Type B pancreatic cell (in vitro differentiated cells): ENCODE results near the gene ST3GAL6. TPM values are rescaled to one million over a fixed set of nuclear protein-coding genes. Genes with fewer than 3 reads are reported as not detected.

ENCODE experiments used
- DNase-seq: peaks from one replicate; pipeline ENCODE4 v3.0.0; 2021; ENCODE audit warnings: mixed read lengths; ENCODE audit not compliant: unreplicated experiment; ENCODE audit errors: extremely low spot score
- H3K27ac Mint-ChIP-seq: 2 replicates; pipeline ENCODE4 v1.8.0; 2021; ENCODE audit warnings: mild to moderate bottlenecking, mixed read lengths
- H3K27me3 Mint-ChIP-seq: 2 replicates; pipeline ENCODE4 v1.8.0; 2021; ENCODE audit warnings: mixed read lengths
- H3K36me3 Mint-ChIP-seq: 2 replicates; pipeline ENCODE4 v1.8.0; 2021; ENCODE audit warnings: mixed read lengths
- H3K4me1 Mint-ChIP-seq: one replicate; pipeline ENCODE4 v1.8.0; 2021; ENCODE audit warnings: mixed read lengths; ENCODE audit not compliant: unreplicated experiment
- H3K4me3 Mint-ChIP-seq: 2 replicates; pipeline ENCODE4 v1.8.0; 2021; ENCODE audit warnings: mild to moderate bottlenecking, mixed read lengths
- H3K9me3 Mint-ChIP-seq: 2 replicates; pipeline ENCODE4 v1.8.0; 2021; ENCODE audit warnings: mixed read lengths
- total RNA-seq: library from RNA; stranded (reverse); gene quantifications from 2 replicates; pipeline ENCODE4 v1.2.1, GENCODE V29; 2021; ENCODE audit warnings: low replicate concordance
- TF ChIP-seq, protein P1 (sequence below): fragments of 200-600 bp; sonication (generic); conservative IDR thresholded peaks from 2 replicates; pipeline ENCODE4 v1.5.0; 2021; ENCODE audit warnings: antibody characterized with exemption, mild to moderate bottlenecking

Gene ST3GAL6
- total RNA-seq, 1 donor from 2014 or later = 16.5 TPM

GRCh38 chr3:98798820-98799219 lies 35.7 kb downstream of the ST3GAL6 start:
- H3K4me1 Mint-ChIP-seq = no peaks in the 10 kb centered on the region
- TF ChIP-seq, protein P1, sequence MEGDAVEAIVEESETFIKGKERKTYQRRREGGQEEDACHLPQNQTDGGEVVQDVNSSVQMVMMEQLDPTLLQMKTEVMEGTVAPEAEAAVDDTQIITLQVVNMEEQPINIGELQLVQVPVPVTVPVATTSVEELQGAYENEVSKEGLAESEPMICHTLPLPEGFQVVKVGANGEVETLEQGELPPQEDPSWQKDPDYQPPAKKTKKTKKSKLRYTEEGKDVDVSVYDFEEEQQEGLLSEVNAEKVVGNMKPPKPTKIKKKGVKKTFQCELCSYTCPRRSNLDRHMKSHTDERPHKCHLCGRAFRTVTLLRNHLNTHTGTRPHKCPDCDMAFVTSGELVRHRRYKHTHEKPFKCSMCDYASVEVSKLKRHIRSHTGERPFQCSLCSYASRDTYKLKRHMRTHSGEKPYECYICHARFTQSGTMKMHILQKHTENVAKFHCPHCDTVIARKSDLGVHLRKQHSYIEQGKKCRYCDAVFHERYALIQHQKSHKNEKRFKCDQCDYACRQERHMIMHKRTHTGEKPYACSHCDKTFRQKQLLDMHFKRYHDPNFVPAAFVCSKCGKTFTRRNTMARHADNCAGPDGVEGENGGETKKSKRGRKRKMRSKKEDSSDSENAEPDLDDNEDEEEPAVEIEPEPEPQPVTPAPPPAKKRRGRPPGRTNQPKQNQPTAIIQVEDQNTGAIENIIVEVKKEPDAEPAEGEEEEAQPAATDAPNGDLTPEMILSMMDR = no peak
- DNase-seq = no peak
- H3K9me3 Mint-ChIP-seq = no peaks in the 10 kb centered on the region
- no peak overlapping the region for H3K27ac Mint-ChIP-seq
- peaks cover 29% of the 10 kb centered on the region for H3K36me3 Mint-ChIP-seq
- H3K27me3 Mint-ChIP-seq = no peaks in the 10 kb centered on the region
- no peak overlapping the region for H3K4me3 Mint-ChIP-seq

DNA sequence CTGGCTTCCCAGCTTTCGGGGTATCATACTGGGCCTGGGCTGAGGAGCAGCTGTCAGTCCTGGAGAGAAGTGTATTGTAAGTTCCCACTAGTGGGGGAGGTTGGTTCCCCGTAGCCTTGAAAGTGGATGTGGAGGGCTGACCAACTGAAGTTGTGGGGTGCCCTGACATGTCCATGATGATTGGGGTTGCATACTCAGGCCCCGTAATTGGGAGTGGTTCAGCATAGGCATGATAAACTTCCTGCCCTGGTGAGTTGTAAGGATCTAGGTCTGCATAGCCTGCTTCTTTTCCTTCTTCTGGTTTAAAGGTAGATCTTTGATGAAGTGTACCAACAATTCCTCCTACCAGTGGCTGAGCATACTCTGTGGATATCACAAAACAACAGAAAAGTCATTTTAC lies 36.3 kb downstream of the ST3GAL6 start:
- Mint-ChIP-seq H3K9me3 (no peaks in the 10 kb centered on the region), H3K4me1 (no peaks in the 10 kb centered on the region), H3K27ac (no peak overlapping the region), H3K27me3 (no peaks in the 10 kb centered on the region), H3K36me3 (peaks cover 26% of the 10 kb centered on the region), H3K4me3 (no peak overlapping the region)
- DNase-seq = no peak
- TF ChIP-seq, protein P1 = no peak

DNA sequence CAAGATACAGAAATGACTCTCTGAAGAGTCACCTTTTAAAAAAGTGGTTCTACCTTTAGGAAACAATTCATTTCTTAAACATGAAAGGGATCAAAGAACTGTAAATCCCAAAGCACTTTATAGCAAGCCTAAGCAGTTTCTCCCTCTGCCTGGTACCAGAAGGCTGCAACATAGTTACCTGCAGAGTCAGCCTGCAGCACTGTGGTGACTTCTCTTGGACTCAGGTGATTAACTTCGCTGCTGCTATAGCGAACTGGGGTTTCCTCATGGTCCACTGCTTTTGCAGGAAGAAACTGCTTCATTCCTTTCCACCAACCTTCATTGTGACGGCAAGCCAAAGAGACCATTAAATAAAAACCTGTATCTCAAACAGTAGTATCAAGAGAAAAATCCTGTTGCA lies 37.3 kb downstream of the ST3GAL6 start:
- DNase-seq = no peak
- H3K27ac Mint-ChIP-seq = no peak overlapping the region
- H3K36me3 Mint-ChIP-seq = peaks cover 26% of the 10 kb centered on the region
- H3K27me3 Mint-ChIP-seq = no peaks in the 10 kb centered on the region
- no peak overlapping the region for H3K4me3 Mint-ChIP-seq
- H3K4me1 Mint-ChIP-seq = no peaks in the 10 kb centered on the region
- no peaks in the 10 kb centered on the region for H3K9me3 Mint-ChIP-seq
- TF ChIP-seq, protein P1 = no peak

- TF ChIP-seq, protein P1 = peak; percentile 27
- H3K9me3 Mint-ChIP-seq = no peaks in the 10 kb centered on the region
- H3K4me1 Mint-ChIP-seq = no peaks in the 10 kb centered on the region
- H3K27me3 Mint-ChIP-seq = no peaks in the 10 kb centered on the region
- DNase-seq = no peak
- H3K27ac Mint-ChIP-seq = no peak overlapping the region
- no peak overlapping the region for H3K4me3 Mint-ChIP-seq
- peaks cover 31% of the 10 kb centered on the region for H3K36me3 Mint-ChIP-seq
Observed at GRCh38 chr3:98801043-98801747, 38.1 kb downstream of the ST3GAL6 start.

- H3K27ac Mint-ChIP-seq = no peak overlapping the region
- peaks cover 46% of the 10 kb centered on the region for H3K36me3 Mint-ChIP-seq
- H3K9me3 Mint-ChIP-seq = no peaks in the 10 kb centered on the region
- TF ChIP-seq, protein P1 = no peak
- H3K4me3 Mint-ChIP-seq = no peak overlapping the region
- DNase-seq = no peak
- no peaks in the 10 kb centered on the region for H3K4me1 Mint-ChIP-seq
- no peaks in the 10 kb centered on the region for H3K27me3 Mint-ChIP-seq
Observed at GRCh38 chr3:98805571-98805970, 42.4 kb downstream of the ST3GAL6 start.
